Measurements from ENCODE around the gene GNAT1. TPM values are rescaled to one million over a fixed set of nuclear protein-coding genes. Genes with fewer than 3 reads are reported as not detected.

The GNAT1 gene
- total RNA-seq (not detected), polyA plus RNA-seq (not detected)
- long read RNA-seq, donor 1, result 0 reads
- long read RNA-seq, donor 2, result 0 reads
- long read RNA-seq, donor 3, result 0 reads

- Histone ChIP-seq H3K27me3 (peaks cover 10% of the 10 kb centered on the region), H3K4me1 (ENCODE audit: insufficient read depth) (peaks cover 3% of the 10 kb centered on the region), H3K4me3 (no peak within 1 kb of the TSS), H3K9me3 (no peaks in the 10 kb centered on the region), H3K27ac (no peak within 1 kb of the TSS), H3K36me3 (no peaks in the 10 kb centered on the region)
- DNase-seq, result no peak
- TF ChIP-seq, protein P1, sequence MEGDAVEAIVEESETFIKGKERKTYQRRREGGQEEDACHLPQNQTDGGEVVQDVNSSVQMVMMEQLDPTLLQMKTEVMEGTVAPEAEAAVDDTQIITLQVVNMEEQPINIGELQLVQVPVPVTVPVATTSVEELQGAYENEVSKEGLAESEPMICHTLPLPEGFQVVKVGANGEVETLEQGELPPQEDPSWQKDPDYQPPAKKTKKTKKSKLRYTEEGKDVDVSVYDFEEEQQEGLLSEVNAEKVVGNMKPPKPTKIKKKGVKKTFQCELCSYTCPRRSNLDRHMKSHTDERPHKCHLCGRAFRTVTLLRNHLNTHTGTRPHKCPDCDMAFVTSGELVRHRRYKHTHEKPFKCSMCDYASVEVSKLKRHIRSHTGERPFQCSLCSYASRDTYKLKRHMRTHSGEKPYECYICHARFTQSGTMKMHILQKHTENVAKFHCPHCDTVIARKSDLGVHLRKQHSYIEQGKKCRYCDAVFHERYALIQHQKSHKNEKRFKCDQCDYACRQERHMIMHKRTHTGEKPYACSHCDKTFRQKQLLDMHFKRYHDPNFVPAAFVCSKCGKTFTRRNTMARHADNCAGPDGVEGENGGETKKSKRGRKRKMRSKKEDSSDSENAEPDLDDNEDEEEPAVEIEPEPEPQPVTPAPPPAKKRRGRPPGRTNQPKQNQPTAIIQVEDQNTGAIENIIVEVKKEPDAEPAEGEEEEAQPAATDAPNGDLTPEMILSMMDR (IDR thresholded peaks at IDR 0.05), result no peak
- no peak for TF ChIP-seq POLR2A (IDR thresholded peaks at IDR 0.05)
- TF ChIP-seq EP300 (IDR thresholded peaks at IDR 0.05), result no peak
- intact Hi-C loops (cut with DNase I), result loop anchor here (2.0 to 5.0 kb wide), 3 partner anchors 68 to 81 kb away; no protein-coding TSS in a partner anchor
- 63 to 67% (median 63%) methylated on average over 8 of the region's 8 CpGs for WGBS, 3 donors
Measured at GRCh38 chr3:50190936-50191660, at the start of gene GNAT1. GNAT1 (plus strand) TSS chr3:50191610; CDS start chr3:50191726, 116 bp downstream.

GRCh38 chr3:50146316-50146901, 45.0 kb upstream of the GNAT1 start:
- H3K4me3 ChIP-seq, result no peak overlapping the region
- H3K27ac ChIP-seq, result no peak overlapping the region
- H3K27me3 ChIP-seq, result no peaks in the 10 kb centered on the region
- TF ChIP-seq, protein P1 (IDR thresholded peaks at IDR 0.05), result no peak
- TF ChIP-seq EP300 (IDR thresholded peaks at IDR 0.05), result no peak
- TF ChIP-seq POLR2A (IDR thresholded peaks at IDR 0.05), result no peak
- no peaks in the 10 kb centered on the region for H3K4me1 ChIP-seq (ENCODE audit: insufficient read depth)
- H3K36me3 ChIP-seq, result no peaks in the 10 kb centered on the region
- H3K9me3 ChIP-seq, result no peaks in the 10 kb centered on the region
- no peak for DNase-seq
- intact Hi-C loops (cut with DNase I), result no loop called here
- WGBS, 3 donors, result 95 to 97% (median 95%) methylated on average over 3 of the region's 3 CpGs

DNA sequence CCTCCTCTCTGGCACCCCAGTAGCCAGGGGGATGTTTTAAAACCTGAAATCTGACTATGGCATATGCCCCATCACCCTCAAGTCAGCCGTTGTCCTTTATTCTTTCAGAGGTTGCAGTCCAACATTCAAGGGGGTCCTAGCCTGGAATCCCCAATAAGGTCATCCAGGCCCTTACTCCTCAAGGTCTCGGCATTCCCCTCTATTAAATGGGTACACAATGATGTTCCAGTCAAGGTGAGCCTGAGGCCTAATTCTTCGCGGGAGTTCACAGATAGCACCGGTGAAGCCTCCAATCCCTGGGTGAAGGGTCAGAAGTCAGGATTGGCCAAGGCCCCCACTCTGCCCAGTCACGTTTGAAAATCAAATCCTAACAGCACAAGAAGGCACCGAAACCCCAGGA, 44.4 kb upstream of the GNAT1 start:
- Histone ChIP-seq H3K27ac (no peak overlapping the region), H3K4me3 (no peak overlapping the region), H3K4me1 (ENCODE audit: insufficient read depth) (no peaks in the 10 kb centered on the region), H3K36me3 (no peaks in the 10 kb centered on the region), H3K27me3 (no peaks in the 10 kb centered on the region), H3K9me3 (no peaks in the 10 kb centered on the region)
- TF ChIP-seq POLR2A (IDR thresholded peaks at IDR 0.05), result no peak
- TF ChIP-seq EP300 (IDR thresholded peaks at IDR 0.05), result no peak
- TF ChIP-seq, protein P1 (IDR thresholded peaks at IDR 0.05), result no peak
- no peak for DNase-seq
- intact Hi-C loops (cut with DNase I), result no loop called here
- WGBS, 3 donors, result 85 to 89% (median 85%) methylated on average over 7 of the region's 7 CpGs

GRCh38 chr3:50147447-50147846, 44.0 kb upstream of the GNAT1 start:
- H3K27ac ChIP-seq, result no peak overlapping the region
- H3K4me1 ChIP-seq (ENCODE audit: insufficient read depth), result no peaks in the 10 kb centered on the region
- TF ChIP-seq, protein P1 (IDR thresholded peaks at IDR 0.05), result no peak
- TF ChIP-seq POLR2A (IDR thresholded peaks at IDR 0.05), result no peak
- intact Hi-C loops (cut with DNase I), result no loop called here
- no peaks in the 10 kb centered on the region for H3K9me3 ChIP-seq
- H3K36me3 ChIP-seq, result no peaks in the 10 kb centered on the region
- no peak overlapping the region for H3K4me3 ChIP-seq
- 78 to 79% (median 79%) methylated on average over 2 of the region's 2 CpGs for WGBS, 3 donors
- no peak for DNase-seq
- no peaks in the 10 kb centered on the region for H3K27me3 ChIP-seq

All from ovary (tissue), 10 donors.